HuH-7 (cell line): ENCODE measurements around the gene DNASE2B.
"Not testable (repeated sequence)": the region's sequence is repeated elsewhere in the genome, so short reads cannot be mapped to it uniquely, and the experiment has no call there.

Experiments used
- DNase-seq: peaks from one replicate; pipeline ENCODE4 v3.0.0; 2011; ENCODE audit warnings: low spot score

The DNASE2B gene

DNA sequence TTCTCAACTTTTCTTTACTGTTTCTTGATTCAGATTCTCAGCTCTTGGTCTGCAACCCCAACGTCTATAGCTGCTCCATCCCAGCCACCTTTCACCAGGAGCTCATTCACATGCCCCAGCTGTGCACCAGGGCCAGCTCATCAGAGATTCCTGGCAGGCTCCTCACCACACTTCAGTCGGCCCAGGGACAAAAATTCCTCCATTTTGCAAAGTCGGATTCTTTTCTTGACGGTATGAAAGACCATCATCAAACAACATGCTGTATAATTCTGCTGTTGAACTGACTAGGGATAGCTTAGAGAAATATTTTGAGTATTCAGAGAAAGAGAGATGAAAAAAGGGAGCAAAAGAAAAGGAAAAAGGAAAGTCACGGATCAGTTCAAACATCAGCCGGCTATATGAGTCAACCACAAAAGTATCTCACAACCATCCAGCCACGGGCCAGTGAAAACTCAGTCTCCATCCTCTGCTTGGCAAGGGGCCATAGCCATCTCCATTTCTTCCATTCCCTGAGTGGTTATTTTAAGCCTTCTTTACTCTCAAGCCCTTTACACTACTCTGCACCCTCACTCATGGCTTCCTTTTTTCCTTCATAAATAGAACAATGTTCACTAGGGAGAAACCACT, 14.1 kb downstream of the DNASE2B start:
- no peak for DNase-seq

DNA sequence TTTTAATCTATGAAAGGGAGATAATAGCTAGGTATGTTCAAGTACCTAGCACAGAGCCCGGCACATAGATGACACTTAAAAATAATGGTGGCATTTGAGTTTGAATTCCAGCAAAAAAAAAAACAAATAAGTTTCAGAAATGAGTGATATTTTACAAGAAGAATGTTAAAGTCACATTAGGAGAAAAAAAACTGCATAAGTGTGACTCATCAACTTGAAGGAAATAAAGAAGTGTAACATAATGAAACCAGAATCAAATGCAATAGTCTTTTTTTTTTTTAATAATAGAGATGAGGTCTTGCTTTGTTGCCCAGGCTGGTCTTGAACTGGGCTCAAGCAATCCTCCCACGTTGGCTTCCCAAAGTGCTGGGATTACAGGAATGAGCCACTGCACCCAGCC, 17.1 kb downstream of the DNASE2B start:
- no peak for DNase-seq

- no peak for DNase-seq
These were observed 24.6 kb downstream of the DNASE2B start for GRCh38 chr1:84422909-84423308.

- DNase-seq = no peak
These were observed 26.3 kb downstream of the DNASE2B start for GRCh38 chr1:84424513-84425149.

DNA sequence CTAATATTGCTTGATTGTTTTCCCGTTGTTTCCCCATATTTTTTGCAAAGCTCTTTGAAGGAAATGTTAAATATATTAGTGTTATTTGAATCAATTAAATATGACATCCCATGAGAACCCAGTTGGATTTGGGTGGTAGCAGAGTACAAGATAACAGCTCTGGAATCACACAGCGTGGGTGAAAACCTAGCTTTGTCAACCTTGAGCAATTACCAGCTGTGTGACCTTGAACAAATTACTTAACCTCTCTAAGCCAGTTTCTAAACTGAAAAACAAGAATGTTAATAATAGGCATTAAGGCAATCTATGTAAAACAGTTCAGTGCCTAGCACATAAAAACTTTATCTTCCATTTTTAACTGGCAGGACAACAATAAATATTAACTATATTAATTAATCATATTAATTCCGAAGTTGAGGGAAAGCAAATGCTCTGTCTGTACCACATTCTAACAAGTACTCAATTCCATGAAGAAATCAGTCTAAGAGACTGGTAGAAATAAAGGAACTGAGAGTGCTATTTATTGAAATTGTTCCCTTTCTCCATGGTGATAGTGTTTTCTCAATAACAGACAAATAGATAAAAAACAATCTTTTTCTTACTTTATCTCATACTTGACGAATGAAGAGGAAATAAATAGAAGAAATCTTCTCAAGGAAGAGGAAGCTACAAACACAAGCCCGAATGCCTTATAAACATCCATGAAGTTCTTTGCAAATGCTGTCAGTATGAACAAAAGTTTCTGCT, 27.0 kb downstream of the DNASE2B start:
- no peak for DNase-seq

- DNase-seq = no peak
These were observed 28.1 kb downstream of the DNASE2B start for GRCh38 chr1:84426376-84426775.

DNA sequence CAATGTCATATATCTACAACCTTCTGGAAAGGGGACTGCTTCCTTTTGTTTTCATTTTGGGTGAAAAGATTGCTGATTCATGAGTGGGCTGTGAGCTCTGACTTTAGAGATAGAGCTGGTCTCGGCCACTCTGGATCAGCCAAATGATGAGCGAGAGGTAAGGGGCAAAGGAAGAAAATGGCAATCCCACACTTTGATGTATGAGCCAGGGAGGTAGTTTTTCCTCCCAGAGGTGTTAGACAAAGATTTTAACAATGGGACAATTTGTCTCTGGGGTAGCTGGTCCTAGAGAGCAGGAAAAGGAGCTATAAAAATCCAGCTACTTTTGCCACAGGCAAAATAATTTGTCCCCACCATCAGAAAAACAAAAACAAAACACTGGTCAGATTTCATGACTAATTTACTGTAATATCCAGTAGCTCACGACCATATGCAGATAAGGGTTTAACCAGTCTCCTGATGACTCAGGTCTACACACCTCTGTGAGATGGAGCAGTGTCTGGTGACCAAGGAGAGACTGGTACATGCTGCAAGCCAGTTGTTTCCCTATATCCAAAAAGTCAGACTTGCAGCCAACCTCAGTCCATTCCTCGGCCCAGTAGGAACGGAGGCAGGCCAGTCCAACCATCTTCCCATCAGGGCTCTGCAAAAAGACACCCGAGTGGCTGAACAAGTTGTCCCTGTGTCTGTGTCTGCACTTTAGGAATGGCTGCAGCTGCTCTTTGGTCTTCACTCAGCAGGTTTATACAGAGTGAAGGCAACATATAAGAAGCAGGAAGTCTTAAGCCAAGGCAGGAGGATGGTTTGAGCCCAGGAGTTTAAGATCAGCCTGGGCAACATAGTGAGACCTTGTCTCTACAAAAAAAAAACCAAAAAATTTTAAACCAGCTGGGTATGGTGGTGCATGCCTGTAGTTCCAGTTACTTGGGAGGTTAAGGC, 29.2 kb downstream of the DNASE2B start:
- no peak for DNase-seq

DNA sequence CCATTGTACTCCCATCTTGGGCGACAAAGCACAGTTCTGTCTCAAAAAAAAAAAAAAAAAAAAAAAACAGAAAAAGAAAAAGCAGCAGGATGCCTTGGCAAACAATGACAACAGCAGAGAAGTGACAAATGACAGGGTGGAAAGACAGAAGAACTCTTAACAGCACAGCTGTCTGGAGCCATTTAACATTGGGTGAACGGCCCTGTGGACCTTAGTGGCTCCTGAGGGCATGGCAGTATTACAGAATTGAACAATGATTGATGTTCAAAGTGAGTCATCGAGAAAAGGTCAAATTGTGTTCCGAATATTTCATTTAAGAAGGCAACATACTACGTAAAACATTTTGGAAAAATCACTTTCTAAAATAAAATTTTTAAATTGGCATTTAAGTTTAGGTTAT, 30.0 kb downstream of the DNASE2B start:
- no peak for DNase-seq

DNA sequence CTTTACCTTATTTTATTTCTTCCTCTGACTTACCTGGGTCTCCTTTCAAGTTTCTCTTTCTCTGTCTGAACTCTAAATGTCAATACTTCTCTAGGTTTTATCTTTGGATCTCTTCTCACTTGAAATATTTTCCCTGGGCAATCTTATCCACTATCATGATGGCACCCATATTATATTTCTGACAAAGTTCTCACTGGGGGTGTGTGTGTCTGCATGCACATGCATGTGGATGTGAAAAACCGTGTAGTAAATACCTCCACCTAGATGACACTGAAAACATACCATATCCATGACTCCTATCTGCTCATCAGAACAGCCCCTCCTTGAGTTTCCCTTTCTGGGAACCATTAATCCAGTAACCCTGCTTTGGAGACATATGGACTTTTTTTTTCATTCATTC, 30.9 kb downstream of the DNASE2B start:
- DNase-seq = no peak

DNA sequence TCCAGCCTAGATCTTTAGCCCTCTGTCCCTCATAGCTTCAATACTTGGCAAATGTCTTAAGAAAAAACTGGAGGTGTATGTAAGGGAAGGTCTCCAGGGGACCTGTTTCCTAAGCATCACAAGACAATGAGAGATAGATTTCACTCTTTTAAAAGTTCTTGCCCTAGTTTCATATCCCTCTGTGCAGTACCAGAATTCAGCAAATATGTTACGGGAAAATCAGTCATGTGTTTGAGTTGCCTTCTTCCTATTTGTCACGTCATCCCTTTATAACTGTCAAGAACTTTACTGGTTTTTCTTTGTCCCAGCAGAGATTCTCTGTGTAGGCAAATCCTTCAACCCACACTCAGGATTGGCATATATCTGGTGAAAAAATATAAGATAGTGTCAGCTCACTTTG, 32.3 kb downstream of the DNASE2B start:
- no peak for DNase-seq

- DNase-seq = peak; percentile 44
These were observed 35.2 kb downstream of the DNASE2B start for GRCh38 chr1:84433258-84434080.

DNA sequence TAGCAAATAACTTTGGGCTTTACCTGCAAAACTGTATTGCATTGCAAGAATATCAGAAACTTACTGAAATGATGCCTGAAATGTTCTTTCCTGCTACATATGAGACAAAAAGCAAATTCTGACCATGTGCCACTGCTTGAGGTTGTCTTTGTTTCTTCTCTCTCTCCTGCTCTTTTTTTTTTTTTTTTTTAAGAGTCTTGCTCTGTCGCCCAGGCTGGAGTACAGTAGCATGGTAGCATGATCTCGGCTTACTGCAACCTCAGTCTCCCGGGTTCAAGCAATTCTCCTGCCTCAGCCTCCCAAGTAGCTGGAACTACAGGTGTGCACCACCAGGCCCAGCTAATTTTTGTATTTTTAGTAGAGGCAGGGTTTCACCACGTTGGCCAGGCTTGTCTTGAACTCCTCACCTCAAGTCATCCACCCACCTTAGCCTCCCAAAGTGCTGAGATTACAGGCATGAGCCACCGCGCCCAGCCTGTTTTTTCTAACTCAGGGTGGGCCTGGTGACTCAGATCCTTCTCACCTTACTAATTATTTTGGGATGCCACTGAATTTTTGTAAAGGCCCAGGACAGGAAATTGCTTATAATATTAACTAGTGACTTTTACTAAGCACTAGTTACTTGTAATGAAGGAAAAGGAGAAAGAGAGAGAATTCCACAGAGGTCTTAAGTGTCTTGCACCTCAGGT, 35.9 kb downstream of the DNASE2B start:
- no peak for DNase-seq

DNA sequence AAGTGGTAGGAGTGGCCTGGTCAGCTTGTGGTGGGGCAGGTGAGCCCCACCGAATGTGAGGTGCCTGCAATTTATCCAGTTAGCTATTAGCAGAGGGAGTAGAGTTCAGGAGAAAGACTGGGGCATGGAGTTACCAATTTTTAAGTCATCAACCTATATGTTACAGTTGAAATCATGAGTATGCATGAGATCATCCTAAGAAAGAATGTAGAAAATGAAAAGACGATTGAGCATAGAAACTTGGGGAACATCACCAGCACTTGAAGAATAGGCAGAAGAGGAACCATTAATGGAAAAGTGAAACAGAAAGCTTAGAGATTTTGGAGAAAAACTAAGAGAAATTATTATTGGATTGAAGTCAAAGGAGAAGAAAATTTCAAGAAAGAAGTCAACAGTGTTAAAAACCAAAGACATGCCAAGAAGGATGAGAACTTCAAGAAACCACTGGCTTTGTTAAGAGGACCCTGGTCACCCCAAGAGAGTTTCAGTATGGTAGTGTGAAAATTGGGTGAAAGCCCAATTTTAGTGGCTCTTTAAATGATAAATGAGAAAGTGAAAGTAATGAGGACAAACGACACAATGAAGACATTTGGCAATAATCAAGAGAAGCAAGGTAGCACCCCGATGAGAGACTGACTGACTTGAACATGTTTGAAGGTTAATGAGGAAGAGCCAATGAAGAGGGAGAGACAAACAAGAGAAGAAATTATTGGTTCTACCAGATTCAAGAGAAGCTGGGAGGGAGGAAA, 36.7 kb downstream of the DNASE2B start:
- DNase-seq = no peak

- DNase-seq = no peak
These were observed 38.8 kb downstream of the DNASE2B start for GRCh38 chr1:84436876-84437655.

GRCh38 chr1:84442256-84442655, 44.0 kb downstream of the DNASE2B start:
- no peak for DNase-seq

GRCh38 chr1:84442747-84443646, 44.7 kb downstream of the DNASE2B start:
- DNase-seq = not testable (repeated sequence)

- DNase-seq = not testable (repeated sequence)
These were observed 50.4 kb downstream of the DNASE2B start for GRCh38 chr1:84448704-84449103.

- no peak for DNase-seq
These were observed 52.6 kb downstream of the DNASE2B start for GRCh38 chr1:84450910-84451309.
